SK-N-MC (cell line): ENCODE measurements around the gene SERTAD2.

Source experiments
- EZH2 ChIP-seq: fragments of 200-600 bp; sonication (generic); IDR thresholded peaks from one replicate; pipeline ENCODE4 v1.6.1; 2017; ENCODE audit warnings: antibody characterized with exemption
- FOXP2 ChIP-seq: optimal IDR thresholded peaks from 2 replicates; pipeline ENCODE3; 2011; ENCODE audit warnings: mild to moderate bottlenecking, moderate library complexity; ENCODE audit not compliant: insufficient read depth; ENCODE audit errors: extremely low read length, control extremely low read depth
- POLR2AphosphoS5 ChIP-seq: IDR thresholded peaks from 2 replicates; pipeline ENCODE4 v1.6.1; 2012; ENCODE audit warnings: mild to moderate bottlenecking, low read depth, low read length, borderline replicate concordance

- TF ChIP-seq POLR2AphosphoS5 (no peak), EZH2 (no peak), FOXP2 (no peak)
Measured at GRCh38 chr2:64604155-64604554, 49.6 kb downstream of the SERTAD2 start.
